ENCODE results near the gene ASB12.

The ASB12 gene

DNA sequence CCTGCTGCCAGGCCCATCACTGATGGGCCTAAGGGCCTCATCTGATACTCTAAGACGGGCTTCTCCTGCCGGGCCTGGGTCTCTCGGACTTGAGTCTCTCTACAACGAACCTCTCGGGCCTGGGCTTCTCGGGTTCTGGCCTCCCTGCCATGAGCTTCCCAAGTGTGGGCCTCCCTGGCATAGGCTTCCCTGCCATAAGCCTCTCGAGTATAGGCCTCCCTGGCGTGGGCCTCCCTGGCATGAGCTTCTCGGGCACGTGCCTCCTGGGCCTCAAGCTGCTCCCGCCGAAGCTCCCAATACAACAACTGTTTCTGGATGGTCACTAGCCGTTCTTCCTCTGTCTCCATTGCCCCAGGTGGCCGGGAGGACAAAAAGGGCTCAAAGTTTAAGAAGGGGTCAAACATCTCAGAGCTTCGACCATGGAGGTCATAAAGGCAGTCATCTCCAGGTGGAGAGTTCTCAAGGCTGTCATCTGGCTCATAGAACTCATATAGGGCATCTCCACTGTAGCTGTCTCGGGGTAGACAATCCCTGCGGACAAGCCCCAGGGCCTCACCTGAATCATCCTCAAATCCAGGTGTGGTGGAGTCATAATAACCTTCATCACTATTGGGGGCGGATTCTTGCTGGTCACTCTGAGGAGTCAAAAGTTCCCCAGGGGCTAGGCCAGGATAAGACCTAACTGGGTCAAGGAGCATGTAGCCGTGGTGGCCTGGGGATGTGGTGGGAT lies 39.0 kb downstream of the ASB12 start:
- Histone ChIP-seq H3K4me1 (ENCODE audit: control insufficient read depth, low read length) (no peaks in the 10 kb centered on the region), H3K9me3 (ENCODE audit: control insufficient read depth, insufficient read depth, low read length) (no peaks in the 10 kb centered on the region), H3K4me3 (ENCODE audit: low read length) (no peak overlapping the region), H3K4me2 (ENCODE audit: low read length) (no peak overlapping the region), H4K20me1 (ENCODE audit: control insufficient read depth, insufficient read depth, low read depth, low read length) (no peaks in the 10 kb centered on the region), H3F3A (ENCODE audit: control insufficient read depth, insufficient read depth) (no peaks in the 10 kb centered on the region), H3K79me2 (ENCODE audit: control insufficient read depth, low read length) (no peaks in the 10 kb centered on the region), H3K9me2 (replicated peaks; ENCODE audit: control insufficient read depth, low read length) (no peaks in the 10 kb centered on the region), H3K27ac (ENCODE audit: low read depth, low read length) (no peak overlapping the region), H3K27me3 (ENCODE audit: control insufficient read depth, low read length) (no peaks in the 10 kb centered on the region), H3K36me3 (ENCODE audit: control insufficient read depth, low read length) (no peaks in the 10 kb centered on the region)
- TF ChIP-seq, protein P1, sequence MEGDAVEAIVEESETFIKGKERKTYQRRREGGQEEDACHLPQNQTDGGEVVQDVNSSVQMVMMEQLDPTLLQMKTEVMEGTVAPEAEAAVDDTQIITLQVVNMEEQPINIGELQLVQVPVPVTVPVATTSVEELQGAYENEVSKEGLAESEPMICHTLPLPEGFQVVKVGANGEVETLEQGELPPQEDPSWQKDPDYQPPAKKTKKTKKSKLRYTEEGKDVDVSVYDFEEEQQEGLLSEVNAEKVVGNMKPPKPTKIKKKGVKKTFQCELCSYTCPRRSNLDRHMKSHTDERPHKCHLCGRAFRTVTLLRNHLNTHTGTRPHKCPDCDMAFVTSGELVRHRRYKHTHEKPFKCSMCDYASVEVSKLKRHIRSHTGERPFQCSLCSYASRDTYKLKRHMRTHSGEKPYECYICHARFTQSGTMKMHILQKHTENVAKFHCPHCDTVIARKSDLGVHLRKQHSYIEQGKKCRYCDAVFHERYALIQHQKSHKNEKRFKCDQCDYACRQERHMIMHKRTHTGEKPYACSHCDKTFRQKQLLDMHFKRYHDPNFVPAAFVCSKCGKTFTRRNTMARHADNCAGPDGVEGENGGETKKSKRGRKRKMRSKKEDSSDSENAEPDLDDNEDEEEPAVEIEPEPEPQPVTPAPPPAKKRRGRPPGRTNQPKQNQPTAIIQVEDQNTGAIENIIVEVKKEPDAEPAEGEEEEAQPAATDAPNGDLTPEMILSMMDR (IDR thresholded peaks at IDR 0.05; ENCODE audit: low read depth, low read length, poor library complexity, severe bottlenecking): no peak
- TF ChIP-seq EZH2phosphoT487 (IDR thresholded peaks at IDR 0.05; ENCODE audit: borderline replicate concordance, low read length): no peak

DNA sequence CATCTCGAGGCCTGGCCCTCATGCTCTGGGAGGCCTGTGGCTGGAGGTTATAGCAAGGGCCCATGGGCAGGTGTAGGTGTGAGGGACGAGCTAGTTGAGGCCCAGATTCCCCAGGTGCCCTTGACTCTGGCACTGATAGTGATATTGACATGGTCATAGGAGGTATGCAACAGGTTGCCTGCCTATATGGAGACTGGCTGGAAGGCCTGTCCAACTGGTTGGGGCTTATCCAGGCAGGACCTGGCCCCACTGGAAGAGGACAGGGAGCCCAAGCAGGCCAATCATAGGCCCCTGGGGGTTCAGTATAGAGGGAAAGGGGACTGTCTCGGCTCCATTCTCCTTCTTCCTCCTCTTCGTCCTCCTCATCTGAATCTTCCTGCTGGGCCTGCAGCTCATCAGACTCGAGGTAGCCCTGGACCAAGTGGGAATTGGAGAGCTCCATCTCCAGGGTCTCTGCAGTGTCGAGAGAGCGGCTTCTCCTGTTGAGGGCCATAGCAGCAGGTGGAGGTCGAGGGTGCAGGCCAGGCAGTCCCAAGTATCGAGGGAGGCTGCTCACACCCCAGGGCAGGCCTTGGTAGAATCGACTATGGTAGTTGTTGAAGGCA lies 40.2 kb downstream of the ASB12 start:
- H3K4me2 ChIP-seq (ENCODE audit: low read length): no peak overlapping the region

DNA sequence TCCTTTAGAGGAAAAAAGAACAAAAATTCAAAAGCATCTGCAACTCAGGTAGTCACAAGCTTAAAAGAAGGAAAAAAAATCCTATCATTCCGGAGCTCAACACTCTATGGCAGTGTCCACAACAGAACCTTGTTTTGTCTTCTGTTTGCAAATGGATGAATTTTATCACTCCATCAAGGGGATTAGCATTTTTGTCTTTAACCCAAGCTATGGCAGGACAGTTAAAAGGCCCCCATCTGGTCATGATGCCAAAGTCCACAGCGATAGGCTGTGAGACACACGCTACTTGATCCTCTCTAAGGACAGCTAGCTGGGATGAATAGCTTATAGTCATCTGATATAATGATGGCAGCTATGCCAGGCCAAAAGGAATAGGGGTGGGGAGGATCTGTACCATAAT lies 41.5 kb downstream of the ASB12 start:
- Histone ChIP-seq H4K20me1 (ENCODE audit: control insufficient read depth, insufficient read depth, low read depth, low read length) (no peaks in the 10 kb centered on the region), H3K79me2 (ENCODE audit: control insufficient read depth, low read length) (no peaks in the 10 kb centered on the region), H3K27ac (ENCODE audit: low read depth, low read length) (no peak overlapping the region), H3K9me2 (replicated peaks; ENCODE audit: control insufficient read depth, low read length) (no peaks in the 10 kb centered on the region), H3K4me1 (ENCODE audit: control insufficient read depth, low read length) (no peaks in the 10 kb centered on the region), H3K27me3 (ENCODE audit: control insufficient read depth, low read length) (no peaks in the 10 kb centered on the region), H3K4me2 (ENCODE audit: low read length) (no peak overlapping the region), H3F3A (ENCODE audit: control insufficient read depth, insufficient read depth) (no peaks in the 10 kb centered on the region), H3K4me3 (ENCODE audit: low read length) (no peak overlapping the region), H3K36me3 (ENCODE audit: control insufficient read depth, low read length) (no peaks in the 10 kb centered on the region), H3K9me3 (ENCODE audit: control insufficient read depth, insufficient read depth, low read length) (no peaks in the 10 kb centered on the region)
- no peak for TF ChIP-seq EZH2phosphoT487 (IDR thresholded peaks at IDR 0.05; ENCODE audit: borderline replicate concordance, low read length)
- TF ChIP-seq, protein P1 (IDR thresholded peaks at IDR 0.05; ENCODE audit: low read depth, low read length, poor library complexity, severe bottlenecking): no peak

More for the DNA sequence above, 40.2 kb downstream of the ASB12 start:
- Histone ChIP-seq H4K20me1 (ENCODE audit: control insufficient read depth, insufficient read depth, low read depth, low read length) (no peaks in the 10 kb centered on the region), H3F3A (ENCODE audit: control insufficient read depth, insufficient read depth) (no peaks in the 10 kb centered on the region), H3K79me2 (ENCODE audit: control insufficient read depth, low read length) (no peaks in the 10 kb centered on the region), H3K4me1 (ENCODE audit: control insufficient read depth, low read length) (no peaks in the 10 kb centered on the region), H3K9me3 (ENCODE audit: control insufficient read depth, insufficient read depth, low read length) (no peaks in the 10 kb centered on the region), H3K9me2 (replicated peaks; ENCODE audit: control insufficient read depth, low read length) (no peaks in the 10 kb centered on the region), H3K36me3 (ENCODE audit: control insufficient read depth, low read length) (no peaks in the 10 kb centered on the region), H3K27me3 (ENCODE audit: control insufficient read depth, low read length) (no peaks in the 10 kb centered on the region), H3K4me3 (ENCODE audit: low read length) (no peak overlapping the region), H3K27ac (ENCODE audit: low read depth, low read length) (no peak overlapping the region)
- TF ChIP-seq, protein P1 (IDR thresholded peaks at IDR 0.05; ENCODE audit: low read depth, low read length, poor library complexity, severe bottlenecking): no peak
- TF ChIP-seq EZH2phosphoT487 (IDR thresholded peaks at IDR 0.05; ENCODE audit: borderline replicate concordance, low read length): no peak

Measured in DOHH2 (cell line).